ENCODE measurements around the gene RGS19. TPM values are rescaled to one million over a fixed set of nuclear protein-coding genes. Genes with fewer than 3 reads are reported as not detected.

Gene RGS19
- polyA plus RNA-seq, 12 donors, result 3.9 to 19.6 (median 5.0) TPM; not detected in 1

Other genes with a start within 250 kb of the RGS19 start
- 10 to 100 TPM in 10 of 12 donors, 1 to 10 TPM in 1, not detected in 1; 9.7 to 23.8 (median 15.9) TPM for gene ZBTB46, start 248.3 kb downstream of the RGS19 start, polyA plus RNA-seq (ENCODE audit: insufficient read length in 12 of 12)
- gene ABHD16B, start 218.0 kb downstream of the RGS19 start, polyA plus RNA-seq (ENCODE audit: insufficient read length in 12 of 12), result not detected
- 10 to 100 TPM in 11 of 12 donors, not detected in 1; 69.3 to 87.5 (median 77.7) TPM for gene TPD52L2, start 214.2 kb downstream of the RGS19 start, polyA plus RNA-seq (ENCODE audit: insufficient read length in 12 of 12)
- gene DNAJC5, start 184.4 kb downstream of the RGS19 start, polyA plus RNA-seq (ENCODE audit: insufficient read length in 12 of 12), result 10 to 100 TPM in 11 of 12 donors, not detected in 1; 22.3 to 35.9 (median 29.6) TPM
- gene UCKL1, start 123.1 kb downstream of the RGS19 start, polyA plus RNA-seq (ENCODE audit: insufficient read length in 12 of 12), result 10 to 100 TPM in 11 of 12 donors, not detected in 1; 30.4 to 59.8 (median 44.2) TPM
- gene ZNF512B, start 109.6 kb downstream of the RGS19 start, polyA plus RNA-seq (ENCODE audit: insufficient read length in 12 of 12), result 10 to 100 TPM in 11 of 12 donors, not detected in 1; 17.8 to 29.2 (median 22.5) TPM
- gene SAMD10, start 99.9 kb downstream of the RGS19 start, polyA plus RNA-seq (ENCODE audit: insufficient read length in 12 of 12), result 1 to 10 TPM in 11 of 12 donors, not detected in 1; 1.8 to 9.9 (median 2.5) TPM
- 10 to 100 TPM in 11 of 12 donors, not detected in 1; 39.8 to 62.5 (median 50.7) TPM for gene PRPF6, start 98.4 kb downstream of the RGS19 start, polyA plus RNA-seq (ENCODE audit: insufficient read length in 12 of 12)
- gene C20orf204, start 43.3 kb downstream of the RGS19 start, polyA plus RNA-seq (ENCODE audit: insufficient read length in 12 of 12), result 1 to 10 TPM in 3 of 12 donors, under 1 TPM in 8, not detected in 1; 0.50 to 4.1 (median 0.78) TPM
- 10 to 100 TPM in 4 of 12 donors, 1 to 10 TPM in 7, not detected in 1; 5.8 to 19.3 (median 7.9) TPM for gene SOX18, start 29.9 kb downstream of the RGS19 start, polyA plus RNA-seq (ENCODE audit: insufficient read length in 12 of 12)
- 10 to 100 TPM in 11 of 12 donors, not detected in 1; 35.5 to 59.2 (median 42.4) TPM for gene TCEA2, start 16.3 kb downstream of the RGS19 start, polyA plus RNA-seq (ENCODE audit: insufficient read length in 12 of 12)
- 1 to 10 TPM in 5 of 12 donors, under 1 TPM in 5, not detected in 2; 0.82 to 1.5 (median 1.0) TPM for gene OPRL1, start 564 bp upstream of the RGS19 start, polyA plus RNA-seq (ENCODE audit: insufficient read length in 12 of 12)
- gene LKAAEAR1, start 4.9 kb upstream of the RGS19 start, polyA plus RNA-seq (ENCODE audit: insufficient read length in 12 of 12), result under 1 TPM in 4 of 12 donors, not detected in 8; 0.16 to 0.44 (median 0.25) TPM
- gene NPBWR2, start 28.0 kb upstream of the RGS19 start, polyA plus RNA-seq (ENCODE audit: insufficient read length in 12 of 12), result not detected
- gene MYT1, start 84.9 kb upstream of the RGS19 start, polyA plus RNA-seq (ENCODE audit: insufficient read length in 12 of 12), result under 1 TPM in 10 of 12 donors, not detected in 2; 0.04 to 0.32 (median 0.11) TPM
- 100 to 1,000 TPM in 1 of 12 donors, 10 to 100 TPM in 10, not detected in 1; 52.1 to 123 (median 80.1) TPM for gene PCMTD2, start 176.2 kb upstream of the RGS19 start, polyA plus RNA-seq (ENCODE audit: insufficient read length in 12 of 12)

Data from muscle of arm (tissue), 12 donors.